Measurements from ENCODE around the gene UTP14C.
A peak's percentile ranks its signal among the peaks of the same experiment; 100 is the strongest.
"Not testable (repeated sequence)": the region's sequence is repeated elsewhere in the genome, so short reads cannot be mapped to it uniquely, and the experiment has no call there.

Gene UTP14C

GRCh38 chr13:52034616-52035226 lies 10.2 kb downstream of the UTP14C start:
- DNase-seq (ENCODE audit: extremely low read depth in 1 of 2, low read depth in 1 of 2): no peak

- DNase-seq (ENCODE audit: extremely low read depth in 1 of 2, low read depth in 1 of 2): no peak
These were observed 11.5 kb downstream of the UTP14C start for GRCh38 chr13:52036037-52036436.

- DNase-seq (ENCODE audit: extremely low read depth in 1 of 2, low read depth in 1 of 2): no peak
These were observed 19.2 kb downstream of the UTP14C start for GRCh38 chr13:52043675-52044074.

GRCh38 chr13:52047463-52047862 lies 23.0 kb downstream of the UTP14C start:
- no peak for DNase-seq (ENCODE audit: extremely low read depth in 1 of 2, low read depth in 1 of 2)

GRCh38 chr13:52048516-52048915 lies 24.0 kb downstream of the UTP14C start:
- no peak for DNase-seq (ENCODE audit: extremely low read depth in 1 of 2, low read depth in 1 of 2)

GRCh38 chr13:52051400-52051799 lies 26.9 kb downstream of the UTP14C start:
- no peak for DNase-seq (ENCODE audit: extremely low read depth in 1 of 2, low read depth in 1 of 2)

GRCh38 chr13:52053460-52053859 lies 29.0 kb downstream of the UTP14C start:
- DNase-seq (ENCODE audit: extremely low read depth in 1 of 2, low read depth in 1 of 2): no peak

GRCh38 chr13:52061064-52061463 lies 36.6 kb downstream of the UTP14C start:
- not testable (repeated sequence) for DNase-seq (ENCODE audit: extremely low read depth in 1 of 2, low read depth in 1 of 2)

GRCh38 chr13:52061587-52061986 lies 37.1 kb downstream of the UTP14C start:
- DNase-seq (ENCODE audit: extremely low read depth in 1 of 2, low read depth in 1 of 2): no peak

GRCh38 chr13:52067237-52067636 lies 42.7 kb downstream of the UTP14C start:
- DNase-seq (ENCODE audit: extremely low read depth in 1 of 2, low read depth in 1 of 2): no peak

GRCh38 chr13:52070929-52071523 lies 46.5 kb downstream of the UTP14C start:
- peak in 1 of 2 donors; percentile 5 for DNase-seq (ENCODE audit: extremely low read depth in 1 of 2, low read depth in 1 of 2)
